ENCODE measurements around the gene MDN1. TPM values are rescaled to one million over a fixed set of nuclear protein-coding genes. Genes with fewer than 3 reads are reported as not detected.
A peak's percentile ranks its signal among the peaks of the same experiment; 100 is the strongest.

The MDN1 gene
- total and polyA plus RNA-seq, 2 experiments from 2014 or later, result 8.0 to 20.9 TPM

GRCh38 chr6:89794324-89794723 lies 25.3 kb downstream of the MDN1 start:
- Histone ChIP-seq H3K4me1 (ENCODE audit: insufficient read depth) (no peaks in the 10 kb centered on the region), H2AFZ (no peak overlapping the region), H3K4me3 (no peak overlapping the region), H4K20me1 (ENCODE audit: insufficient read depth, poor library complexity, severe bottlenecking) (no peaks in the 10 kb centered on the region), H3K4me2 (no peak overlapping the region), H3K36me3 (replicated peaks; ENCODE audit: insufficient read depth, low read depth) (no peaks in the 10 kb centered on the region), H3K9me3 (ENCODE audit: low read depth) (no peaks in the 10 kb centered on the region), H3K27me3 (no peaks in the 10 kb centered on the region), H3K9me2 (replicated peaks; ENCODE audit: insufficient read depth) (no peaks in the 10 kb centered on the region), H3K79me2 (no peaks in the 10 kb centered on the region), H3K27ac (no peak overlapping the region)
- DNase-seq (ENCODE audit: low spot score), result no peak
- no peak for TF ChIP-seq CTCF (IDR thresholded peaks at IDR 0.05; ENCODE audit: poor library complexity)
- WGBS (ENCODE audit: low lambda C conversion rate, missing lambda C conversion rate), result 94% methylated on average over 6 of the region's 6 CpGs

- DNase-seq (ENCODE audit: low spot score), result no peak
- H3K27ac ChIP-seq, result no peak overlapping the region
- no peaks in the 10 kb centered on the region for H3K9me2 ChIP-seq (replicated peaks; ENCODE audit: insufficient read depth)
- no peaks in the 10 kb centered on the region for H3K36me3 ChIP-seq (replicated peaks; ENCODE audit: insufficient read depth, low read depth)
- H2AFZ ChIP-seq, result no peak overlapping the region
- H4K20me1 ChIP-seq (ENCODE audit: insufficient read depth, poor library complexity, severe bottlenecking), result no peaks in the 10 kb centered on the region
- WGBS (ENCODE audit: low lambda C conversion rate, missing lambda C conversion rate), result 95% methylated on average over 3 of the region's 3 CpGs
- H3K9me3 ChIP-seq (ENCODE audit: low read depth), result no peaks in the 10 kb centered on the region
- H3K27me3 ChIP-seq, result no peaks in the 10 kb centered on the region
- H3K4me1 ChIP-seq (ENCODE audit: insufficient read depth), result peaks cover under 1% of the 10 kb centered on the region
- no peak overlapping the region for H3K4me2 ChIP-seq
- TF ChIP-seq EZH2phosphoT487 (IDR thresholded peaks at IDR 0.05; ENCODE audit: low read depth, severe bottlenecking, unreplicated experiment) (no peak), EZH2 (IDR thresholded peaks at IDR 0.05; ENCODE audit: borderline replicate concordance) (no peak), CTCF (IDR thresholded peaks at IDR 0.05; ENCODE audit: poor library complexity) (no peak)
- no peak overlapping the region for H3K4me3 ChIP-seq
- H3K79me2 ChIP-seq, result no peaks in the 10 kb centered on the region
Measured at GRCh38 chr6:89793586-89793985, 26.0 kb downstream of the MDN1 start.

- Histone ChIP-seq H4K20me1 (ENCODE audit: insufficient read depth, poor library complexity, severe bottlenecking) (no peaks in the 10 kb centered on the region), H3K4me2 (no peak overlapping the region), H3K4me1 (ENCODE audit: insufficient read depth) (peaks cover 8% of the 10 kb centered on the region), H3K9me2 (replicated peaks; ENCODE audit: insufficient read depth) (no peaks in the 10 kb centered on the region), H3K79me2 (no peaks in the 10 kb centered on the region), H3K36me3 (replicated peaks; ENCODE audit: insufficient read depth, low read depth) (no peaks in the 10 kb centered on the region), H3K4me3 (no peak overlapping the region), H3K27ac (no peak overlapping the region), H3K9me3 (ENCODE audit: low read depth) (no peaks in the 10 kb centered on the region), H3K27me3 (no peaks in the 10 kb centered on the region), H2AFZ (no peak overlapping the region)
- WGBS (ENCODE audit: low lambda C conversion rate, missing lambda C conversion rate), result 38% methylated on average over 2 of the region's 2 CpGs
- no peak for TF ChIP-seq EZH2 (IDR thresholded peaks at IDR 0.05; ENCODE audit: borderline replicate concordance)
- peak; percentile 52 for TF ChIP-seq CTCF (IDR thresholded peaks at IDR 0.05; ENCODE audit: poor library complexity)
- TF ChIP-seq EZH2phosphoT487 (IDR thresholded peaks at IDR 0.05; ENCODE audit: low read depth, severe bottlenecking, unreplicated experiment), result no peak
- DNase-seq (ENCODE audit: low spot score), result peak; percentile 53
Measured at GRCh38 chr6:89792881-89793280, 26.7 kb downstream of the MDN1 start.

GRCh38 chr6:89790403-89790802 lies 29.2 kb downstream of the MDN1 start:
- Histone ChIP-seq H2AFZ (no peak overlapping the region), H3K4me1 (ENCODE audit: insufficient read depth) (peaks cover 8% of the 10 kb centered on the region), H3K4me2 (no peak overlapping the region), H3K9me3 (ENCODE audit: low read depth) (no peaks in the 10 kb centered on the region), H3K79me2 (no peaks in the 10 kb centered on the region), H4K20me1 (ENCODE audit: insufficient read depth, poor library complexity, severe bottlenecking) (no peaks in the 10 kb centered on the region), H3K27me3 (no peaks in the 10 kb centered on the region), H3K36me3 (replicated peaks; ENCODE audit: insufficient read depth, low read depth) (no peaks in the 10 kb centered on the region), H3K4me3 (no peak overlapping the region), H3K9me2 (replicated peaks; ENCODE audit: insufficient read depth) (no peaks in the 10 kb centered on the region), H3K27ac (no peak overlapping the region)
- TF ChIP-seq EZH2phosphoT487 (IDR thresholded peaks at IDR 0.05; ENCODE audit: low read depth, severe bottlenecking, unreplicated experiment) (no peak), EZH2 (IDR thresholded peaks at IDR 0.05; ENCODE audit: borderline replicate concordance) (no peak), CTCF (IDR thresholded peaks at IDR 0.05; ENCODE audit: poor library complexity) (no peak)
- no peak for DNase-seq (ENCODE audit: low spot score)
- 96% methylated on average over 2 of the region's 2 CpGs for WGBS (ENCODE audit: low lambda C conversion rate, missing lambda C conversion rate)

Data from hepatocyte (in vitro differentiated cells).